Activated CD4-positive, alpha-beta T cell treated with anti-CD3 and anti-CD28 coated beads, Interleukin-2, amount 10 ng/mL, durations not matched to agents 7 days and 5 days (primary cell): Measurements from ENCODE around the gene GNAQ. TPM values are rescaled to one million over a fixed set of nuclear protein-coding genes. Genes with fewer than 3 reads are reported as not detected.

ENCODE experiments used
- CTCF ChIA-PET: fragments of 350-600 bp; sonication (Branson Sonifier 250); formaldehyde crosslinking; loops from one replicate; lab custom pipeline; 2021; ENCODE audit warnings: antibody characterized with exemption; lab: Charles Lee
- POLR2A ChIA-PET: fragments of 350-600 bp; sonication (Branson Sonifier 250); formaldehyde crosslinking; loops from one replicate; lab custom pipeline; 2021; ENCODE audit warnings: antibody characterized with exemption; lab: Charles Lee
- DNase-seq: peaks from one replicate; pipeline ENCODE4 v3.0.0-alpha.2; 2020
- H3K27ac Mint-ChIP-seq: one replicate; pipeline ENCODE4 v1.8.0; 2021; ENCODE audit warnings: mild to moderate bottlenecking, moderate library complexity, mixed read lengths
- H3K27me3 Mint-ChIP-seq: one replicate; pipeline ENCODE4 v1.8.0; 2021; ENCODE audit warnings: mixed read lengths
- H3K36me3 Mint-ChIP-seq: one replicate; pipeline ENCODE4 v1.8.0; 2021; ENCODE audit warnings: low read depth, mixed read lengths
- H3K4me1 Mint-ChIP-seq: one replicate; pipeline ENCODE4 v1.8.0; 2021; ENCODE audit warnings: mixed read lengths
- H3K4me3 Mint-ChIP-seq: one replicate; pipeline ENCODE4 v1.8.0; 2021; ENCODE audit warnings: mild to moderate bottlenecking, moderate library complexity, mixed read lengths
- H3K9me3 Mint-ChIP-seq: one replicate; pipeline ENCODE4 v1.8.0; 2021; ENCODE audit warnings: mixed read lengths
- total RNA-seq, 2 experiments: library from RNA; stranded (reverse); gene quantifications; one replicate each; pipeline ENCODE4 v1.2.3, GENCODE V29; 2021

The GNAQ gene
- total RNA-seq, 2 experiments from 2014 or later = 28.1 to 31.8 TPM

GRCh38 chr9:78030296-78030552 lies 1.4 kb downstream of the GNAQ start:
- H3K27me3 Mint-ChIP-seq = no peaks in the 10 kb centered on the region
- ChIA-PET POLR2A (no interaction called here), CTCF (interaction anchor here (1.1 kb wide), 1 partner anchor 53 kb away, joined by 3 read pairs; no protein-coding TSS in a partner anchor)
- H3K9me3 Mint-ChIP-seq = no peaks in the 10 kb centered on the region
- H3K4me3 Mint-ChIP-seq = peak overlapping the region; percentile 93
- H3K4me1 Mint-ChIP-seq = peaks cover 55% of the 10 kb centered on the region
- peak overlapping the region; percentile 92 for H3K27ac Mint-ChIP-seq
- peak; percentile 39 for DNase-seq
- peaks cover 2% of the 10 kb centered on the region for H3K36me3 Mint-ChIP-seq

- POLR2A ChIA-PET = interaction anchor here (0.6 to 0.7 kb wide), 2 partner anchors 48 to 837 kb away, joined by 3 read pairs; no protein-coding TSS in a partner anchor
- Mint-ChIP-seq H3K9me3 (no peaks in the 10 kb centered on the region), H3K27ac (peak overlapping the region; percentile 92), H3K4me1 (peaks cover 50% of the 10 kb centered on the region), H3K36me3 (peaks cover 2% of the 10 kb centered on the region), H3K27me3 (no peaks in the 10 kb centered on the region), H3K4me3 (peak overlapping the region; percentile 93)
- CTCF ChIA-PET = interaction anchor here (1.1 kb wide), 1 partner anchor 53 kb away, joined by 3 read pairs; no protein-coding TSS in a partner anchor
- DNase-seq = peak; percentile 50
Observed at GRCh38 chr9:78029551-78030295, 1.9 kb downstream of the GNAQ start.

GRCh38 chr9:78028926-78029325 lies 2.7 kb downstream of the GNAQ start:
- H3K9me3 Mint-ChIP-seq = no peaks in the 10 kb centered on the region
- H3K27me3 Mint-ChIP-seq = no peaks in the 10 kb centered on the region
- H3K4me1 Mint-ChIP-seq = peaks cover 47% of the 10 kb centered on the region
- POLR2A ChIA-PET = no interaction called here
- peak overlapping the region; percentile 93 for H3K4me3 Mint-ChIP-seq
- peak overlapping the region; percentile 92 for H3K27ac Mint-ChIP-seq
- H3K36me3 Mint-ChIP-seq = peaks cover 6% of the 10 kb centered on the region
- no peak for DNase-seq
- CTCF ChIA-PET = no interaction called here

DNA sequence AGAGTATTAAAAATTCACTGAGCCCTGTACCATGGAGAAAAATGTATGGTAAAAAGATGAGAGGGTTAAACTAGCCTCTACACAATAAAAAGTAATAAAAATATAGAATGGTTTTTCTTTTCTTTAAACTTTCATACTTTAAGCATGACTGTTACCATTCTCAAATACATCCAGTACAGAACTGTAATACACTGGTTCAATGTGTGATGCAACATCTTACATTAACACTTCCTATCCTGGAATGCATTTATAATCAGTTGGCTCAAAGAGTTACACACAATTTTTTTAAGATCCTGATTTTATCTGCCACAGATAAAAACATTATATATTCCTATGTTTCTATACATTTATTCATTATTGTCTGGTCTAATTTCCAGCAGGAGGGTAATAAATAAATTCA lies 4.7 kb downstream of the GNAQ start:
- H3K9me3 Mint-ChIP-seq = no peaks in the 10 kb centered on the region
- ChIA-PET POLR2A (no interaction called here), CTCF (interaction anchor here (0.6 to 1.9 kb wide), 4 partner anchors 9 to 238 kb away, joined by 3 to 6 read pairs (median 4); no protein-coding TSS in a partner anchor)
- no peak overlapping the region for H3K27ac Mint-ChIP-seq
- no peak overlapping the region for H3K4me3 Mint-ChIP-seq
- no peaks in the 10 kb centered on the region for H3K27me3 Mint-ChIP-seq
- peaks cover 9% of the 10 kb centered on the region for H3K36me3 Mint-ChIP-seq
- peaks cover 49% of the 10 kb centered on the region for H3K4me1 Mint-ChIP-seq
- DNase-seq = no peak

GRCh38 chr9:78026416-78026815 lies 5.2 kb downstream of the GNAQ start:
- H3K27ac Mint-ChIP-seq = no peak overlapping the region
- DNase-seq = no peak
- CTCF ChIA-PET = interaction anchor here (0.7 to 1.9 kb wide), 2 partner anchors 9 to 238 kb away, joined by 3 to 4 read pairs; no protein-coding TSS in a partner anchor

GRCh38 chr9:78025186-78025585 lies 6.4 kb downstream of the GNAQ start:
- Mint-ChIP-seq H3K36me3 (peaks cover 15% of the 10 kb centered on the region), H3K4me3 (no peak overlapping the region), H3K27me3 (no peaks in the 10 kb centered on the region), H3K9me3 (no peaks in the 10 kb centered on the region), H3K27ac (no peak overlapping the region), H3K4me1 (peaks cover 58% of the 10 kb centered on the region)
- no peak for DNase-seq
- ChIA-PET CTCF (interaction anchor here (1.2 to 1.5 kb wide), 2 partner anchors 10 to 51 kb away, joined by 3 to 4 read pairs; no protein-coding TSS in a partner anchor), POLR2A (no interaction called here)

More at GRCh38 chr9:78026416-78026815, 5.2 kb downstream of the GNAQ start:
- H3K4me3 Mint-ChIP-seq = no peak overlapping the region
- H3K27me3 Mint-ChIP-seq = no peaks in the 10 kb centered on the region
- H3K36me3 Mint-ChIP-seq = peaks cover 9% of the 10 kb centered on the region
- POLR2A ChIA-PET = no interaction called here
- peaks cover 52% of the 10 kb centered on the region for H3K4me1 Mint-ChIP-seq
- H3K9me3 Mint-ChIP-seq = no peaks in the 10 kb centered on the region

GRCh38 chr9:78023003-78023741 lies 8.4 kb downstream of the GNAQ start:
- DNase-seq = no peak
- no peak overlapping the region for H3K27ac Mint-ChIP-seq
- H3K9me3 Mint-ChIP-seq = no peaks in the 10 kb centered on the region
- H3K4me3 Mint-ChIP-seq = no peak overlapping the region
- ChIA-PET CTCF (no interaction called here), POLR2A (no interaction called here)
- peaks cover 43% of the 10 kb centered on the region for H3K4me1 Mint-ChIP-seq
- peaks cover 16% of the 10 kb centered on the region for H3K36me3 Mint-ChIP-seq
- no peaks in the 10 kb centered on the region for H3K27me3 Mint-ChIP-seq

DNA sequence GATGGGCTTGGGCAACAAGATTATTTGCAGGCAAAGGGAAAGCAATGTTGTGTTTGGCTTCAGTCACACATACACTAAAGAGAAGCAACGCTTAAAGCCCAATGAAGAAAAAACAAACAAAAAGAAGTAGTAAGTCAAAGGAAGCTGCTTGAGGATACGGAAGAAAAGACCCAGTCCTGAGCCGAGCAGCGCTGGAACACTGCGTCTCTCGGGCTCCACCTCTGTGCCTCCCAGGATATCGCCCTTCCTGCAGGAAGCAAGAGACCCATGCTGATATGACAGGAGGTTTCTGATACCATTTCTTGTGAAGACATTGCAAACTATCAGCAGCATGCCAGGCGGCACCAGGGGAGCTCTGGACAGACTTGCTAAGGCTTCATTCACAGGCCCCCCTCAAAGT lies 9.9 kb downstream of the GNAQ start:
- CTCF ChIA-PET = interaction anchor here (1.3 kb wide), 1 partner anchor 20 kb away, joined by 3 read pairs; no protein-coding TSS in a partner anchor
- peaks cover 16% of the 10 kb centered on the region for H3K36me3 Mint-ChIP-seq
- H3K9me3 Mint-ChIP-seq = no peaks in the 10 kb centered on the region
- no peaks in the 10 kb centered on the region for H3K27me3 Mint-ChIP-seq
- POLR2A ChIA-PET = no interaction called here
- H3K4me3 Mint-ChIP-seq = no peak overlapping the region
- peaks cover 48% of the 10 kb centered on the region for H3K4me1 Mint-ChIP-seq
- H3K27ac Mint-ChIP-seq = peak overlapping the region; percentile 31
- no peak for DNase-seq

- H3K9me3 Mint-ChIP-seq = peaks cover 2% of the 10 kb centered on the region
- H3K4me1 Mint-ChIP-seq = peaks cover 29% of the 10 kb centered on the region
- DNase-seq = no peak
- ChIA-PET POLR2A (no interaction called here), CTCF (interaction anchor here (1.2 to 1.3 kb wide), 2 partner anchors 18 to 40 kb away, joined by 4 read pairs; no protein-coding TSS in a partner anchor)
- H3K27ac Mint-ChIP-seq = no peak overlapping the region
- peaks cover 22% of the 10 kb centered on the region for H3K36me3 Mint-ChIP-seq
- H3K27me3 Mint-ChIP-seq = no peaks in the 10 kb centered on the region
- H3K4me3 Mint-ChIP-seq = no peak overlapping the region
Observed at GRCh38 chr9:78017190-78017693, 14.4 kb downstream of the GNAQ start.

DNA sequence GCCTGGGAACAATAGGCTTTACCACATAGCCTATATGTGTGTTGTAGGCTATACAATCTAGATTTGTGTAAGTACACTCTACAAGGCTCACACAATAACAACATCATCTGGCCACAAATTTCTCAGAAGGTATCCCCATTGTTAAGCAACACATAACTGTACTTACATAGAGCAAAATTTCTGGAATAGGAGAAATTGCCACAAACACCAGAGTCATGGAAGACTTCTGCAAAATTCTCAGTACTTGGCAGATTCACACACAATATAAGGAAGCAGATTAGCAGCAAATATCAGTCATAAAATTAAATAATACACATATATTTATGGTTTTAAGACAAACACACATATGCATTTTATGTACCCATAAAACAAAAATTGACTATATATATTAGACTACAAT lies 16.4 kb downstream of the GNAQ start:
- DNase-seq = no peak
- Mint-ChIP-seq H3K4me1 (peaks cover 34% of the 10 kb centered on the region), H3K27me3 (no peaks in the 10 kb centered on the region), H3K4me3 (no peak overlapping the region), H3K27ac (no peak overlapping the region), H3K36me3 (peaks cover 25% of the 10 kb centered on the region), H3K9me3 (peaks cover 2% of the 10 kb centered on the region)
- ChIA-PET POLR2A (no interaction called here), CTCF (no interaction called here)

DNA sequence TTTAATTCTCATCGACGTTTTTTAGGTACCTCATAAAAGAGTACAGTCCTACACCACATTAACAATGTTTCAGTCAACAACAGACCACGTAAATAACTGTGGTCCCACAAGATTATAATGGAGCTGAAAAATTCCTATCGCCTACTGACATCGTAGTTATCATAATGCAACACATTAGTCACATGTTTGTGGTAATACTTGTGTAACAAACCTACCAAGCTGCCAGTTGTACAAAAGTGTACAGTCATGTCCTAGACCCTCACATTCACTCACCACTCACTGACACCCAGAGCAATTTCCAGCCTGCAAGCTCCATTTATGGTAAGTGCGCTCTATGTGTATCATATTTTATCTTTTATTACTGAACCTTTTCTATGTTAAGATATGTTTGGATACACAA lies 16.8 kb downstream of the GNAQ start:
- ChIA-PET CTCF (interaction anchor here (1.1 kb wide), 1 partner anchor 16 kb away, joined by 3 read pairs; the partner anchor contains the start of gene GNAQ), POLR2A (no interaction called here)
- Mint-ChIP-seq H3K4me1 (peaks cover 37% of the 10 kb centered on the region), H3K36me3 (peaks cover 21% of the 10 kb centered on the region), H3K4me3 (no peak overlapping the region), H3K9me3 (peaks cover 2% of the 10 kb centered on the region), H3K27ac (no peak overlapping the region), H3K27me3 (no peaks in the 10 kb centered on the region)
- no peak for DNase-seq

DNA sequence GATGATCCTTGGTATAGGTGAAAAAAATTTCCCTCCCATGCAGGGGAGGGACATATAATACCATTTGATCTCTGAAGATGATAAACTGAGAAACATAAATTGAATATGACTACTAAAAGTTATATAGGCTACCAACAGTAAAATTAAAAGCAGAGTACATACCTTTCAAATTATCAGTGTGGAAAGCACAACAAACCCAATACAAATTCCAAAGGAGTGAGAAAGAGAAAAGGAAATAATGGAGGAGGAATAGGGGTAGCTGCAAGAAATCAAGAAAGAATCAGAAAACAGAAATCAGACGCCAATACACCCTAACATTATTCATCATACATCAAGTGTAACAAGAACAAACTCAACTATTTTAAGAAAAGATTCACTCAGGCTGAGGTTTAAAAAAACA lies 17.7 kb downstream of the GNAQ start:
- Mint-ChIP-seq H3K27me3 (no peaks in the 10 kb centered on the region), H3K4me3 (no peak overlapping the region), H3K4me1 (peaks cover 45% of the 10 kb centered on the region), H3K9me3 (peaks cover 2% of the 10 kb centered on the region), H3K36me3 (peaks cover 24% of the 10 kb centered on the region), H3K27ac (no peak overlapping the region)
- POLR2A ChIA-PET = no interaction called here
- DNase-seq = no peak
- CTCF ChIA-PET = interaction anchor here (1.1 kb wide), 1 partner anchor 17 kb away, joined by 3 read pairs; the partner anchor contains the start of gene GNAQ

- Mint-ChIP-seq H3K27me3 (no peaks in the 10 kb centered on the region), H3K4me3 (no peak overlapping the region), H3K27ac (peak overlapping the region; percentile 43), H3K4me1 (peaks cover 41% of the 10 kb centered on the region), H3K36me3 (peaks cover 27% of the 10 kb centered on the region), H3K9me3 (peaks cover 2% of the 10 kb centered on the region)
- POLR2A ChIA-PET = no interaction called here
- CTCF ChIA-PET = no interaction called here
- no peak for DNase-seq
Observed at GRCh38 chr9:78011049-78011448, 20.6 kb downstream of the GNAQ start.
